GM12878 (cell line): Measurements from ENCODE around the gene XPC. TPM values are rescaled to one million over a fixed set of nuclear protein-coding genes. Genes with fewer than 3 reads are reported as not detected.

ENCODE experiments used
- ATAC-seq: fragments of 200-7000 bp; cut with Tn5 transposase; 3 replicates; pipeline ENCODE4 v1.9.1; 2020; ENCODE audit warnings: mild to moderate bottlenecking, moderate library complexity
- BruUV-seq: library from RNA; stranded (reverse); fragments of 400-500 nt; replicated peaks from 2 replicates; lab custom pipeline; 2021; lab: Mats Ljungman, UMichigan
- CTCF ChIA-PET: fragments of 300-600 bp; sonication (Branson Sonifier 250); formaldehyde crosslinking; extraction: SDS; loops from one replicate; lab custom pipeline; 2021; ENCODE audit warnings: inconsistent platforms; lab: Yijun Ruan, JAX
- POLR2A ChIA-PET: fragments of 350-600 bp; formaldehyde crosslinking; extraction: SDS; loops from one replicate; lab custom pipeline; 2021; ENCODE audit warnings: inconsistent platforms; lab: Charles Lee
- RAD21 ChIA-PET: fragments of 300-600 bp; sonication (Branson Sonifier 250); formaldehyde crosslinking; loops from one replicate; lab custom pipeline; 2023; ENCODE audit warnings: antibody characterized with exemption; ENCODE audit not compliant: unreplicated experiment; lab: Charles Lee
- SMC1A ChIA-PET: fragments of 300-600 bp; sonication (Branson Sonifier 250); formaldehyde crosslinking; loops from one replicate; lab custom pipeline; 2023; ENCODE audit not compliant: unreplicated experiment, uncharacterized antibody; lab: Charles Lee
- DNase-seq: peaks from one replicate; pipeline ENCODE4 v3.0.0-alpha.2; 2011; ENCODE audit warnings: low read depth, low spot score
- FAIRE-seq: peaks from 3 replicates; lab custom pipeline; 2011; peaks lifted over from hg19 to GRCh38; lab: Jason Lieb, UNC
- H2AFZ ChIP-seq: 2 replicates; pipeline ENCODE4 v1.6.0; 2011; ENCODE audit warnings: low read depth, low read length, control low read depth; ENCODE audit not compliant: control insufficient read depth
- H3K27ac ChIP-seq: 2 replicates; pipeline ENCODE4 v1.5.1; 2011; ENCODE audit warnings: control low read depth; ENCODE audit not compliant: control insufficient read depth, insufficient read depth
- H3K27me3 ChIP-seq, 2 experiments: replicated peaks in 1 of 2; 2 replicates each; pipeline versions ENCODE4 v1.6.0 to v1.6.1; 2011; ENCODE audit warnings: low read length in 1 of 2; ENCODE audit not compliant: control insufficient read depth in 2 of 2, insufficient read depth in 2 of 2
- H3K36me3 ChIP-seq, 2 experiments: 2 replicates each; pipeline ENCODE4 v1.5.1; 2011; ENCODE audit warnings: low read length in 1 of 2; ENCODE audit not compliant: control insufficient read depth in 2 of 2, insufficient read depth in 2 of 2
- H3K4me1 ChIP-seq: 2 replicates; pipeline ENCODE4 v1.6.1; 2011; ENCODE audit warnings: mild to moderate bottlenecking, low read length, moderate library complexity, mixed read lengths; ENCODE audit not compliant: control insufficient read depth, insufficient read depth
- H3K4me2 ChIP-seq: 2 replicates; pipeline ENCODE4 v1.6.0; 2011; ENCODE audit warnings: control low read depth; ENCODE audit not compliant: control insufficient read depth, insufficient read depth
- H3K4me3 ChIP-seq: fragments of 200-600 bp; sonication (generic); 2 replicates; pipeline ENCODE4 v1.5.1; 2016
- H3K79me2 ChIP-seq: 2 replicates; pipeline ENCODE4 v1.6.0; 2011; ENCODE audit warnings: low read length; ENCODE audit not compliant: control insufficient read depth, insufficient read depth
- H3K9ac ChIP-seq: 2 replicates; pipeline ENCODE4 v1.8.0; 2011; ENCODE audit warnings: low read length, control low read depth, mixed read lengths; ENCODE audit not compliant: control insufficient read depth, insufficient read depth
- H3K9me3 ChIP-seq: replicated peaks from 3 replicates; pipeline ENCODE4 v1.5.1; 2011; ENCODE audit warnings: mild to moderate bottlenecking, low read length; ENCODE audit not compliant: control insufficient read depth, insufficient read depth
- H4K20me1 ChIP-seq: 2 replicates; pipeline ENCODE4 v1.6.0; 2011; ENCODE audit not compliant: control insufficient read depth, insufficient read depth
- CHD2 ChIP-seq: IDR thresholded peaks from 2 replicates; pipeline ENCODE4 v1.6.1; 2011; ENCODE audit warnings: low read depth, low read length, improper control_type of control experiment, borderline replicate concordance
- CHD4 ChIP-seq: fragments of 200-600 bp; sonication (generic); IDR thresholded peaks from 2 replicates; pipeline ENCODE4 v1.6.1; 2016; ENCODE audit warnings: mild to moderate bottlenecking
- IKZF1 ChIP-seq: fragments of 450-650 bp; conservative IDR thresholded peaks from 2 replicates; pipeline ENCODE4 v1.6.1; 2017; ENCODE audit warnings: antibody characterized with exemption, mild to moderate bottlenecking
- IKZF2 ChIP-seq, 2 experiments: fragments of 450-650 bp; IDR thresholded peaks; 2 replicates each; pipeline ENCODE4 v1.6.1; 2017; ENCODE audit warnings: mild to moderate bottlenecking in 2 of 2, moderate library complexity in 2 of 2
- JUNB ChIP-seq: IDR thresholded peaks from 2 replicates; pipeline ENCODE4 v1.6.1; 2016; ENCODE audit warnings: antibody characterized with exemption, mild to moderate bottlenecking
- MTA3 ChIP-seq: IDR thresholded peaks from 2 replicates; pipeline ENCODE4 v1.6.1; 2012; ENCODE audit warnings: low read length, inconsistent platforms, borderline replicate concordance
- NBN ChIP-seq: fragments of 450-650 bp; IDR thresholded peaks from 2 replicates; pipeline ENCODE4 v1.6.1; 2016
- SP1 ChIP-seq: IDR thresholded peaks from one replicate; pipeline ENCODE4 v1.6.1; 2011; ENCODE audit warnings: low read depth, low read length
- SPI1 ChIP-seq: IDR thresholded peaks from 2 replicates; pipeline ENCODE4 v1.6.1; 2011; ENCODE audit warnings: low read depth, mild to moderate bottlenecking, low read length, moderate library complexity, borderline replicate concordance; ENCODE audit not compliant: insufficient read depth
- ZNF274 ChIP-seq: IDR thresholded peaks from one replicate; pipeline ENCODE4 v1.8.0; 2011; ENCODE audit not compliant: insufficient read length, insufficient read depth
- WGBS: methylation state at CpG from one replicate; pipeline ENCODE4 v1.1.6; 2016; ENCODE audit warnings: low lambda C conversion rate; ENCODE audit not compliant: insufficient replicate concordance, insufficient coverage; ENCODE audit errors: missing lambda C conversion rate; 5-methylcytosine and 5-hydroxymethylcytosine counted together
- in situ Hi-C: fragments of 300-500 bp; cut with MboI; formaldehyde crosslinking; loops from 9 replicates; pipeline ENCODE4 v1.14.3; 2018; ENCODE audit warnings: mixed read lengths
- intact Hi-C: fragments of 100-400 bp; cut with micrococcal nuclease; formaldehyde crosslinking; loops from one replicate; pipeline ENCODE4 v1.14.2; 2022; ENCODE audit not compliant: unreplicated experiment
- polyA plus RNA-seq, 11 experiments: library from polyadenylated mRNA; depleted of rRNA in 4 of 11; unstranded in 6 of 11; stranded (reverse) in 5 of 11; fragments of >200 nt; fragmentation: Nextera tagmentation in 4 of 11; fragmentation: Illumina TruSeq in 1 of 11; extraction: Ambion mirVana in 4 of 11; extraction: Trizol in 1 of 11; gene quantifications; 1 replicate in 1 of 11; 2 replicates in 10 of 11; pipeline versions ENCODE4 v1.2.1 to v1.2.3, GENCODE V29; 2011 to 2016; ENCODE audit warnings: inconsistent platforms in 2 of 11, missing spikeins in 2 of 11, low read depth in 1 of 11
- total RNA-seq, 4 experiments: library from RNA; depleted of rRNA in 3 of 4; stranded (reverse); fragments of >200 nt in 3 of 4; fragmentation: Illumina TruSeq in 1 of 4; extraction: Trizol in 1 of 4; gene quantifications; 2 replicates each; pipeline versions ENCODE4 v1.2.1 to v1.2.3, GENCODE V29; 2013 to 2021
- TF ChIP-seq, protein P1 (sequence below): IDR thresholded peaks from 2 replicates; pipeline ENCODE4 v1.6.1; 2012; ENCODE audit warnings: low read depth, low read length, improper control_type of control experiment
- TF ChIP-seq, protein P2 (sequence below): IDR thresholded peaks from 2 replicates; pipeline ENCODE4 v1.6.1; 2012; ENCODE audit warnings: low read length, inconsistent platforms
- TF ChIP-seq, protein P3 (sequence below): fragments of 450-650 bp; formaldehyde crosslinking; IDR thresholded peaks from 2 replicates; pipeline ENCODE4 v1.5.0; 2022; ENCODE audit warnings: mild to moderate bottlenecking, missing genetic modification characterization
- TF ChIP-seq, protein P4 (sequence below): fragments of 450-650 bp; IDR thresholded peaks from 2 replicates; pipeline ENCODE4 v1.6.1; 2016; ENCODE audit warnings: mild to moderate bottlenecking
- TF ChIP-seq, protein P5 (sequence below): IDR thresholded peaks from 2 replicates; pipeline ENCODE4 v1.6.1; 2011; ENCODE audit warnings: borderline replicate concordance, low read depth, mild to moderate bottlenecking, moderate library complexity, mixed read lengths, low read length; ENCODE audit not compliant: insufficient read depth; ENCODE audit errors: extremely low read length

Gene XPC
- total and polyA plus RNA-seq, 10 of the 15 experiments (the other 5 are each of a cell fraction or from before 2014, with no cell fraction given): 4.0 to 48.3 (median 29.8) TPM

DNA sequence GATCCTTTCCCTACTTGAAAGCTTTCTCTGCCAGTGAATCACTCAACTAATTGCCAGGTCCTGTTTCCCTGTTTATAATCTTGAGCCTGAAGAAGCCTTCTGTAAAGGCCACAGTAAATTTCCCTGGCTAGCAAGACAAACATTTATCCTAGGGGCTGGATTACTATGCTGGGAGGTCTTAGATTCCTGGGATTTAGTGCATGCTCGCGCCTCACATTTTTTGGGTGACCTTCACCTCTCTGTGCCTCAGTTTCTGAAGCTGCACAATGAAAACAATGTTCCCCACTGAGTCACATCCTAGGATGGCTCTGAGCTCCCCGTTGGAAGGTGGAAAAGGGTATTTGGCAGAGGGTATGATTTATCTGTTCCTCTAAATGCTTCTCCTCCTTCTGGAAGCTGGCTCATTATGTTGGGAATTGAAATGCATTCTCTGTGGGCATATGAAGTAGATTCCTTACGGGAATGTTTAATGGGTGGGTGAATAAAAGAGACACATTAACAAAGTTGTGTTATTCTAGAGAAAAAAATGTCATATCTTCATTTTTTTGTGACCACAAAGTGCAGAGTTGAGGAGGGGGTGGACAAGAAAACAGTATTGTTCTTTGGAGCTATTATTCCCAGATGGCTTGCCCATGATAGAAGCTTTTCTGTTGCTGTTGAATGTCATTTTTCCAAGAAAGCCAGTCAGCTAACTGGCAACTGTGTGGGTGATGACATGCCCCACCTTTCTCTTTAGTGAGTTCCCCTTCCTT lies 32.6 kb upstream of the XPC start (continued):
- TF ChIP-seq, protein P1, sequence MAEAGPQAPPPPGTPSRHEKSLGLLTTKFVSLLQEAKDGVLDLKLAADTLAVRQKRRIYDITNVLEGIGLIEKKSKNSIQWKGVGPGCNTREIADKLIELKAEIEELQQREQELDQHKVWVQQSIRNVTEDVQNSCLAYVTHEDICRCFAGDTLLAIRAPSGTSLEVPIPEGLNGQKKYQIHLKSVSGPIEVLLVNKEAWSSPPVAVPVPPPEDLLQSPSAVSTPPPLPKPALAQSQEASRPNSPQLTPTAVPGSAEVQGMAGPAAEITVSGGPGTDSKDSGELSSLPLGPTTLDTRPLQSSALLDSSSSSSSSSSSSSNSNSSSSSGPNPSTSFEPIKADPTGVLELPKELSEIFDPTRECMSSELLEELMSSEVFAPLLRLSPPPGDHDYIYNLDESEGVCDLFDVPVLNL: no peak
- TF ChIP-seq, protein P2, sequence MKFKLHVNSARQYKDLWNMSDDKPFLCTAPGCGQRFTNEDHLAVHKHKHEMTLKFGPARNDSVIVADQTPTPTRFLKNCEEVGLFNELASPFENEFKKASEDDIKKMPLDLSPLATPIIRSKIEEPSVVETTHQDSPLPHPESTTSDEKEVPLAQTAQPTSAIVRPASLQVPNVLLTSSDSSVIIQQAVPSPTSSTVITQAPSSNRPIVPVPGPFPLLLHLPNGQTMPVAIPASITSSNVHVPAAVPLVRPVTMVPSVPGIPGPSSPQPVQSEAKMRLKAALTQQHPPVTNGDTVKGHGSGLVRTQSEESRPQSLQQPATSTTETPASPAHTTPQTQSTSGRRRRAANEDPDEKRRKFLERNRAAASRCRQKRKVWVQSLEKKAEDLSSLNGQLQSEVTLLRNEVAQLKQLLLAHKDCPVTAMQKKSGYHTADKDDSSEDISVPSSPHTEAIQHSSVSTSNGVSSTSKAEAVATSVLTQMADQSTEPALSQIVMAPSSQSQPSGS: no peak
- TF ChIP-seq, protein P3, sequence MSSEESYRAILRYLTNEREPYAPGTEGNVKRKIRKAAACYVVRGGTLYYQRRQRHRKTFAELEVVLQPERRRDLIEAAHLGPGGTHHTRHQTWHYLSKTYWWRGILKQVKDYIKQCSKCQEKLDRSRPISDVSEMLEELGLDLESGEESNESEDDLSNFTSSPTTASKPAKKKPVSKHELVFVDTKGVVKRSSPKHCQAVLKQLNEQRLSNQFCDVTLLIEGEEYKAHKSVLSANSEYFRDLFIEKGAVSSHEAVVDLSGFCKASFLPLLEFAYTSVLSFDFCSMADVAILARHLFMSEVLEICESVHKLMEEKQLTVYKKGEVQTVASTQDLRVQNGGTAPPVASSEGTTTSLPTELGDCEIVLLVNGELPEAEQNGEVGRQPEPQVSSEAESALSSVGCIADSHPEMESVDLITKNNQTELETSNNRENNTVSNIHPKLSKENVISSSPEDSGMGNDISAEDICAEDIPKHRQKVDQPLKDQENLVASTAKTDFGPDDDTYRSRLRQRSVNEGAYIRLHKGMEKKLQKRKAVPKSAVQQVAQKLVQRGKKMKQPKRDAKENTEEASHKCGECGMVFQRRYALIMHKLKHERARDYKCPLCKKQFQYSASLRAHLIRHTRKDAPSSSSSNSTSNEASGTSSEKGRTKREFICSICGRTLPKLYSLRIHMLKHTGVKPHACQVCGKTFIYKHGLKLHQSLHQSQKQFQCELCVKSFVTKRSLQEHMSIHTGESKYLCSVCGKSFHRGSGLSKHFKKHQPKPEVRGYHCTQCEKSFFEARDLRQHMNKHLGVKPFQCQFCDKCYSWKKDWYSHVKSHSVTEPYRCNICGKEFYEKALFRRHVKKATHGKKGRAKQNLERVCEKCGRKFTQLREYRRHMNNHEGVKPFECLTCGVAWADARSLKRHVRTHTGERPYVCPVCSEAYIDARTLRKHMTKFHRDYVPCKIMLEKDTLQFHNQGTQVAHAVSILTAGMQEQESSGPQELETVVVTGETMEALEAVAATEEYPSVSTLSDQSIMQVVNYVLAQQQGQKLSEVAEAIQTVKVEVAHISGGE (CRISPR knock-in tag): no peak
- no peak for TF ChIP-seq JUNB

DNA sequence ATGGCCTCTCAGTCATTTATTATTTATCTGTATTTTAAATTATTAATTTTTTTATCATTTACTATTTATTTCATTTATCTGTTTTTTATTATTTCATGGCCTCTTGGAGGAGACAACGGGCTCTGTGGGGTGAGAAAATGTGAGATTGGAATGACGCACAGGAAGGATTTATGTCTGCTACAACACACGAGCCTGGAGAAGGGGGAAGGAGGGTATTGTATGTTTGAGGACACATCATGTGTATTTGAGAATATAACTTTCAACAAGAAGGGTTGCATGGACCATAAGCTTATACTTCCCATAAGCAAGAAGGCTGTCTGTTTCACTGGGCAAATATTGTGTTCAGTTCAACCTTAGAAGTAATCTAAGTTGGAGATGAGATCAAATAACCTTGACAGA lies 31.9 kb upstream of the XPC start:
- BruUV-seq: no TSS peak
- CTCF ChIA-PET: interaction anchor here (1.4 kb wide), 1 partner anchor 314 kb away, joined by 5 read pairs; no protein-coding TSS in a partner anchor
- TF ChIP-seq MTA3 (no peak), SP1 (no peak), NBN (no peak), IKZF2 (IDR thresholded peaks at IDR 0.05) (no peak), IKZF1 (no peak), CHD4 (no peak), ZNF274 (no peak), SPI1 (no peak), CHD2 (no peak)
- TF ChIP-seq, protein P4, sequence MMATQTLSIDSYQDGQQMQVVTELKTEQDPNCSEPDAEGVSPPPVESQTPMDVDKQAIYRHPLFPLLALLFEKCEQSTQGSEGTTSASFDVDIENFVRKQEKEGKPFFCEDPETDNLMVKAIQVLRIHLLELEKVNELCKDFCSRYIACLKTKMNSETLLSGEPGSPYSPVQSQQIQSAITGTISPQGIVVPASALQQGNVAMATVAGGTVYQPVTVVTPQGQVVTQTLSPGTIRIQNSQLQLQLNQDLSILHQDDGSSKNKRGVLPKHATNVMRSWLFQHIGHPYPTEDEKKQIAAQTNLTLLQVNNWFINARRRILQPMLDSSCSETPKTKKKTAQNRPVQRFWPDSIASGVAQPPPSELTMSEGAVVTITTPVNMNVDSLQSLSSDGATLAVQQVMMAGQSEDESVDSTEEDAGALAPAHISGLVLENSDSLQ: no peak
- TF ChIP-seq, protein P5, sequence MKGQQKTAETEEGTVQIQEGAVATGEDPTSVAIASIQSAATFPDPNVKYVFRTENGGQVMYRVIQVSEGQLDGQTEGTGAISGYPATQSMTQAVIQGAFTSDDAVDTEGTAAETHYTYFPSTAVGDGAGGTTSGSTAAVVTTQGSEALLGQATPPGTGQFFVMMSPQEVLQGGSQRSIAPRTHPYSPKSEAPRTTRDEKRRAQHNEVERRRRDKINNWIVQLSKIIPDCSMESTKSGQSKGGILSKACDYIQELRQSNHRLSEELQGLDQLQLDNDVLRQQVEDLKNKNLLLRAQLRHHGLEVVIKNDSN: no peak

More for the DNA sequence above, 31.9 kb upstream of the XPC start:
- no peaks in the 10 kb centered on the region for H3K36me3 ChIP-seq
- DNase-seq: no peak
- H3K27ac ChIP-seq: no peak overlapping the region
- intact Hi-C loops: no loop called here
- RAD21 ChIA-PET: no interaction called here
- WGBS: 33% methylated on average over 3 of the region's 3 CpGs
- FAIRE-seq: no peak
- SMC1A ChIA-PET: interaction anchor here (0.6 to 1.0 kb wide), 5 partner anchors 14 to 1839 kb away, joined by 3 to 4 read pairs (median 4); no protein-coding TSS in a partner anchor
- no peaks in the 10 kb centered on the region for H3K79me2 ChIP-seq
- H3K9me3 ChIP-seq: no peaks in the 10 kb centered on the region
- no peak for ATAC-seq
- no peaks in the 10 kb centered on the region for H3K4me1 ChIP-seq
- no peak overlapping the region for H3K4me3 ChIP-seq
- in situ Hi-C loops: no loop called here
- H3K4me2 ChIP-seq: no peak overlapping the region
- H4K20me1 ChIP-seq: no peaks in the 10 kb centered on the region
- no peaks in the 10 kb centered on the region for H3K27me3 ChIP-seq
- no peak overlapping the region for H3K9ac ChIP-seq
- no peak overlapping the region for H2AFZ ChIP-seq
- POLR2A ChIA-PET: interaction anchor here (0.6 to 0.7 kb wide), 2 partner anchors 13 to 509 kb away, joined by 3 read pairs; no protein-coding TSS in a partner anchor
